ENCODE results near the gene CMTM4. TPM values are rescaled to one million over a fixed set of nuclear protein-coding genes. Genes with fewer than 3 reads are reported as not detected.

Gene CMTM4
- total and polyA plus RNA-seq, 2 of the 8 experiments (the other 6 are each of a cell fraction or from before 2014, with no cell fraction given): 35.3 to 51.7 TPM

DNA sequence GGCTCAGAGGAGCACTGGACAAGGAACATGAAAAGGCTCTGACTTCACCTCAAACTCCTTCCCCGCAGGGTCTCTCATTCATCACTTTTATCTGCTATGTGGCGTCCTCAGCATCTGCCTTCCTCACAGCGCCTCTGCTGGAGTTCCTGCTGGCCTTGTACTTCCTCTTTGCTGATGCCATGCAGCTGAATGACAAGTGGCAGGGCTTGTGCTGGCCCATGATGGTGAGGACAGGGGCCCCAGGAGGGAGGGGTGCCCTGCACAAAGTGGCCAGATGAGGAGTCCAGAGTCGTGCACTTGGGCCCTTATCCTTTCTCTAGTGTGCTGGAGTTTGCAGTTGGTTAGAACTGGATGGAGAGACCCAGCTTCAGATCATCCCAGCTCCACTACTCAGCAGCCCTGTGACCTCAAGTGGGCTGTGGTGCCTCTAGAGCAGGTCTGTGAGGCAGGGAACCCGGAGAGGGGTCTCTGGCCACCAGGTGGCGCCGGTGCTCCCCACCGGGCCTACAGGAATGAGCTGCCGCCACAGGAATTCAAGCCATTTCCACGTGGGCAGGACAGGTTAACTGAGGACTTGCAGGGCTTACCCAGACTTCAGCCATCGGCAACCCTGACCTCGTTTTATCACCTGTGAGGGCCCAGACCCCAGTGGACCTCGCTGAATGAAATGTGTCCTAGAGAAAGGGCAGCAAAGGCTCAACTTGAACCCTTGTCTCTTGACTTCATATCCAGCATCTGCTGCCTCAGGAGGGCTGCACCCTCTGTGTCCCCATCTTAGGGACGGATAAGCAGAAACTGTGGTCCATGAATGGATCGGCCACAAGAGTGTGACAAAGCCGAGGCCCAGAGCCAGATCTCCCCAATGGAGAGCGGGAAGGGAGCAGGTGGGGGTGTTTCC is 88.1 kb downstream of the CMTM4 start:
- Histone ChIP-seq H3K4me1 (replicated peaks in 1 of 4; ENCODE audit: control insufficient read depth in 3 of 4, insufficient read depth in 4 of 4, low read length in 3 of 4) (peaks cover 0 to 27% (median 13%) of the 10 kb centered on the region in 4 experiments; a peak in 6 of 7 replicates), H3K23ac (ENCODE audit: insufficient read length) (no peak overlapping the region), H3K4me3 (ENCODE audit: extremely low read depth in 1 of 4, insufficient read depth in 2 of 4, low read depth in 3 of 4, low read length in 4 of 4) (no peak overlapping the region), H4K91ac (replicated peaks; ENCODE audit: insufficient read length, low read length) (peak overlapping the region; percentile 29), H3K27me3 (replicated peaks in 1 of 4; ENCODE audit: control insufficient read depth in 3 of 4, extremely low read depth in 1 of 4, insufficient read depth in 3 of 4, low read length in 3 of 4) (no peaks in the 10 kb centered on the region), H3K27ac (ENCODE audit: low read depth, low read length) (no peak overlapping the region), H4K5ac (ENCODE audit: insufficient read length, low read depth, low read length) (no peak overlapping the region), H3K18ac (ENCODE audit: extremely low read depth, low read length) (peak overlapping the region; percentile 33), H3K14ac (ENCODE audit: insufficient read length) (no peak overlapping the region), H2BK20ac (ENCODE audit: low read length) (no peak overlapping the region), H3K9ac (replicated peaks in 1 of 4; ENCODE audit: extremely low read depth in 1 of 4, low read depth in 3 of 4, low read length in 3 of 4) (no peak overlapping the region), H3K4ac (replicated peaks; ENCODE audit: insufficient read length, low read depth, low read length) (no peak overlapping the region), H4K8ac (ENCODE audit: extremely low read depth, insufficient read depth, low read length) (no peak overlapping the region), H2BK5ac (ENCODE audit: low read depth, low read length) (peak overlapping the region; percentile 1; the same call in 1 of the 2 replicates), H3K9me3 (ENCODE audit: insufficient read depth in 2 of 2, low read depth in 1 of 2, low read length in 1 of 2) (no peaks in the 10 kb centered on the region), H3K79me1 (ENCODE audit: low read depth, low read length) (peaks cover 5% of the 10 kb centered on the region; the same call in 1 of the 2 replicates), H4K20me1 (replicated peaks in 1 of 2; ENCODE audit: control insufficient read depth in 1 of 2, insufficient read depth in 2 of 2, low read length in 2 of 2) (peaks cover 1 to 13% of the 10 kb centered on the region in 2 experiments), H2BK15ac (ENCODE audit: low read length) (no peak overlapping the region), H2AFZ (ENCODE audit: low read length) (no peak overlapping the region), H2AK5ac (ENCODE audit: low read depth, low read length) (0 out of 2 replicates have a peak overlapping the region, but pooled peaks have one; percentile 29), H2BK120ac (replicated peaks; ENCODE audit: low read depth, low read length) (no peak overlapping the region), H3K4me2 (ENCODE audit: insufficient read depth in 1 of 2, low read depth in 2 of 2, low read length in 2 of 2) (0 out of 4 replicates have a peak overlapping the region, but pooled peaks of 1 of the 2 experiments have one; percentile 10), H3K36me3 (ENCODE audit: control insufficient read depth in 2 of 4, insufficient read depth in 4 of 4, low read length in 3 of 4) (peaks cover 5 to 22% (median 14%) of the 10 kb centered on the region in 4 experiments; a peak in 6 of 8 replicates), H3K79me2 (ENCODE audit: control insufficient read depth in 1 of 2, insufficient read depth in 2 of 2, low read length in 2 of 2) (peaks cover 0 to 3% of the 10 kb centered on the region in 2 experiments; a peak in 2 of 4 replicates), H3K56ac (replicated peaks; ENCODE audit: insufficient read length, low read depth, low read length) (no peak overlapping the region), H3K23me2 (ENCODE audit: low read depth, low read length) (peaks cover 5% of the 10 kb centered on the region), H2BK12ac (ENCODE audit: low read depth, low read length) (peak overlapping the region; percentile 60; the same call in 1 of the 2 replicates)
- DNase-seq (ENCODE audit: low read depth in 1 of 2, low spot score in 2 of 2): peak; percentile 78 to 96
- 43% methylated on average over 17 of the region's 17 CpGs; no CpG with 5 or more reads in 1 of the 2 experiments for WGBS, 2 experiments (ENCODE audit: extremely low coverage in 1 of 2, insufficient coverage in 1 of 2, insufficient read length in 1 of 2, insufficient replicate concordance in 2 of 2, low coverage in 1 of 2, low lambda C conversion rate in 2 of 2, missing lambda C conversion rate in 1 of 2)
- peak; percentile 79 for FAIRE-seq
- ChIA-PET CTCF (ENCODE audit: partially characterized antibody) (interaction anchor here (0.5 to 6.4 kb wide), 39 partner anchors 9 to 266 kb away, joined by 3 to 57 read pairs (median 5); partner anchors contain the start of genes CKLF and DYNC1LI2), POLR2A (ENCODE audit: partially characterized antibody) (interaction anchor here (1.0 to 2.9 kb wide), 8 partner anchors 10 to 108 kb away, joined by 3 to 11 read pairs (median 4); partner anchors contain the start of genes CKLF and CMTM4)
- TF ChIP-seq MAFK (IDR thresholded peaks at IDR 0.05; ENCODE audit: low read depth, low read length): no peak
- 0 out of 2 replicates have a peak, but pooled peaks have one; percentile 19 for TF ChIP-seq GABPA (IDR thresholded peaks at IDR 0.05; ENCODE audit: borderline replicate concordance, insufficient read depth, low read length)
- TF ChIP-seq RFX5 (IDR thresholded peaks at IDR 0.05; ENCODE audit: borderline replicate concordance, low read depth, low read length): no peak
- no peak for TF ChIP-seq POLR2A (IDR thresholded peaks at IDR 0.05; ENCODE audit: control extremely low read depth in 1 of 2, low read depth in 2 of 2, low read length in 2 of 2)
- TF ChIP-seq SIN3A (conservative IDR thresholded peaks at IDR 0.05 in 1 of 2, IDR thresholded peaks at IDR 0.05 in 1 of 2; ENCODE audit: low read depth in 1 of 2, low read length in 2 of 2): peak; percentile 46 to 85; a peak in 1 of 4 replicates
- TF ChIP-seq HDAC2 (IDR thresholded peaks at IDR 0.05; ENCODE audit: borderline replicate concordance in 1 of 2, low read depth in 2 of 2, low read length in 2 of 2): no peak
- TF ChIP-seq, protein P1, sequence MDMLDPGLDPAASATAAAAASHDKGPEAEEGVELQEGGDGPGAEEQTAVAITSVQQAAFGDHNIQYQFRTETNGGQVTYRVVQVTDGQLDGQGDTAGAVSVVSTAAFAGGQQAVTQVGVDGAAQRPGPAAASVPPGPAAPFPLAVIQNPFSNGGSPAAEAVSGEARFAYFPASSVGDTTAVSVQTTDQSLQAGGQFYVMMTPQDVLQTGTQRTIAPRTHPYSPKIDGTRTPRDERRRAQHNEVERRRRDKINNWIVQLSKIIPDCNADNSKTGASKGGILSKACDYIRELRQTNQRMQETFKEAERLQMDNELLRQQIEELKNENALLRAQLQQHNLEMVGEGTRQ (IDR thresholded peaks at IDR 0.05; ENCODE audit: low read length): no peak; the same call in 1 of the 2 replicates
- TF ChIP-seq CHD2 (IDR thresholded peaks at IDR 0.05; ENCODE audit: low read length): no peak
- TF ChIP-seq BRCA1 (IDR thresholded peaks at IDR 0.05; ENCODE audit: low read depth, low read length): no peak

All from H1 (cell line).